Stimulated activated effector memory CD8-positive, alpha-beta T cell treated with anti-CD3 and anti-CD28 coated beads, Interleukin-12 subunit alpha, Interleukin-12 subunit beta, amount 100 ng/mL, for 72 hours (primary cell): Measurements from ENCODE around the gene SLC34A1.
A peak's percentile ranks its signal among the peaks of the same experiment; 100 is the strongest.

ENCODE experiments used
- ATAC-seq: fragments of 150-1000 bp; cut with Tn5 transposase; 2 replicates; pipeline ENCODE4 v1.10.0; 2021
- DNase-seq, 2 donors: peaks; one replicate each; pipeline ENCODE4 v3.0.0; 2021 to 2022; ENCODE audit warnings: low spot score in 2 of 2
- H3K27ac Mint-ChIP-seq: one replicate; pipeline ENCODE4 v1.8.0; 2022; ENCODE audit warnings: mild to moderate bottlenecking, mixed read lengths
- H3K36me3 Mint-ChIP-seq: one replicate; pipeline ENCODE4 v1.8.0; 2022; ENCODE audit warnings: mild to moderate bottlenecking, mixed read lengths
- H3K4me1 Mint-ChIP-seq: one replicate; pipeline ENCODE4 v1.8.0; 2022; ENCODE audit warnings: mixed read lengths
- H3K4me3 Mint-ChIP-seq: one replicate; pipeline ENCODE4 v1.8.0; 2022; ENCODE audit warnings: mild to moderate bottlenecking, mixed read lengths
- H3K9me3 Mint-ChIP-seq: one replicate; pipeline ENCODE4 v1.8.0; 2022; ENCODE audit warnings: mixed read lengths

SLC34A1 gene

GRCh38 chr5:177443144-177443983 is 59.1 kb downstream of the SLC34A1 start:
- H3K36me3 Mint-ChIP-seq: peaks cover 79% of the 10 kb centered on the region
- no peaks in the 10 kb centered on the region for H3K9me3 Mint-ChIP-seq
- no peak overlapping the region for H3K4me3 Mint-ChIP-seq
- no peak for ATAC-seq
- H3K4me1 Mint-ChIP-seq: peaks cover 63% of the 10 kb centered on the region
- H3K27ac Mint-ChIP-seq: peak overlapping the region; percentile 90
- DNase-seq: peak; percentile 4 to 52

GRCh38 chr5:177444106-177445051 is 60.1 kb downstream of the SLC34A1 start:
- H3K9me3 Mint-ChIP-seq: no peaks in the 10 kb centered on the region
- peak overlapping the region; percentile 72 for H3K4me3 Mint-ChIP-seq
- H3K36me3 Mint-ChIP-seq: peaks cover 77% of the 10 kb centered on the region
- peak overlapping the region; percentile 90 for H3K27ac Mint-ChIP-seq
- DNase-seq (no peak), ATAC-seq (no peak)
- H3K4me1 Mint-ChIP-seq: peaks cover 66% of the 10 kb centered on the region

- peak overlapping the region; percentile 72 for H3K4me3 Mint-ChIP-seq
- peak overlapping the region; percentile 90 for H3K27ac Mint-ChIP-seq
- no peak for DNase-seq
- ATAC-seq: no peak
- peaks cover 75% of the 10 kb centered on the region for H3K36me3 Mint-ChIP-seq
- H3K9me3 Mint-ChIP-seq: no peaks in the 10 kb centered on the region
- H3K4me1 Mint-ChIP-seq: peaks cover 57% of the 10 kb centered on the region
Observed at GRCh38 chr5:177445052-177445916, 61.0 kb downstream of the SLC34A1 start.

- Mint-ChIP-seq H3K27ac (peak overlapping the region; percentile 90), H3K4me1 (peaks cover 54% of the 10 kb centered on the region), H3K4me3 (peak overlapping the region; percentile 72), H3K9me3 (no peaks in the 10 kb centered on the region), H3K36me3 (peaks cover 74% of the 10 kb centered on the region)
- ATAC-seq: no peak
- no peak for DNase-seq
Observed at GRCh38 chr5:177445917-177446199, 61.6 kb downstream of the SLC34A1 start.

GRCh38 chr5:177446200-177447065 is 62.2 kb downstream of the SLC34A1 start, which contains the start of gene PRR7:
PRR7 (plus strand) TSS chr5:177446814; CDS start chr5:177455068, 8,254 bp downstream.
- H3K9me3 Mint-ChIP-seq: no peaks in the 10 kb centered on the region
- peak within 1 kb of the TSS; percentile 72 for H3K4me3 Mint-ChIP-seq
- peaks cover 71% of the 10 kb centered on the region for H3K36me3 Mint-ChIP-seq
- peaks cover 52% of the 10 kb centered on the region for H3K4me1 Mint-ChIP-seq
- DNase-seq (peak; percentile 57 to 83), ATAC-seq (peak; percentile 76)
- peak within 1 kb of the TSS; percentile 90 for H3K27ac Mint-ChIP-seq

- Mint-ChIP-seq H3K27ac (peak overlapping the region; percentile 81), H3K4me1 (peaks cover 51% of the 10 kb centered on the region), H3K36me3 (peaks cover 64% of the 10 kb centered on the region), H3K4me3 (peak overlapping the region; percentile 72), H3K9me3 (no peaks in the 10 kb centered on the region)
- ATAC-seq: peak; percentile 40
- no peak for DNase-seq
Observed at GRCh38 chr5:177447066-177447610, 62.9 kb downstream of the SLC34A1 start.

GRCh38 chr5:177447611-177448243 is 63.5 kb downstream of the SLC34A1 start:
- Mint-ChIP-seq H3K36me3 (peaks cover 60% of the 10 kb centered on the region), H3K27ac (peak overlapping the region; percentile 81), H3K4me1 (peaks cover 47% of the 10 kb centered on the region), H3K4me3 (peak overlapping the region; percentile 61), H3K9me3 (no peaks in the 10 kb centered on the region)
- ATAC-seq: no peak
- no peak for DNase-seq
